Peyer's patch (tissue), 4 donors: Measurements from ENCODE around the gene NUDT16L1.

Experiments
- POLR2A ChIP-seq, 2 donors: fragments of 450-650 bp; IDR thresholded peaks; one replicate each; pipeline ENCODE4 v1.5.1; 2017; ENCODE audit warnings: antibody characterized with exemption in 2 of 2, mild to moderate bottlenecking in 2 of 2, moderate library complexity in 2 of 2
- TF ChIP-seq, protein P1 (sequence below), 6 experiments: fragments of 450-650 bp in 4 of 6; fragments of 200-600 bp in 2 of 6; sonication (generic) in 1 of 6; IDR thresholded peaks; one replicate each; pipeline ENCODE4 v1.5.1; 2017 to 2019; ENCODE audit warnings: antibody characterized with exemption in 6 of 6, mild to moderate bottlenecking in 3 of 6, moderate library complexity in 1 of 6

DNA sequence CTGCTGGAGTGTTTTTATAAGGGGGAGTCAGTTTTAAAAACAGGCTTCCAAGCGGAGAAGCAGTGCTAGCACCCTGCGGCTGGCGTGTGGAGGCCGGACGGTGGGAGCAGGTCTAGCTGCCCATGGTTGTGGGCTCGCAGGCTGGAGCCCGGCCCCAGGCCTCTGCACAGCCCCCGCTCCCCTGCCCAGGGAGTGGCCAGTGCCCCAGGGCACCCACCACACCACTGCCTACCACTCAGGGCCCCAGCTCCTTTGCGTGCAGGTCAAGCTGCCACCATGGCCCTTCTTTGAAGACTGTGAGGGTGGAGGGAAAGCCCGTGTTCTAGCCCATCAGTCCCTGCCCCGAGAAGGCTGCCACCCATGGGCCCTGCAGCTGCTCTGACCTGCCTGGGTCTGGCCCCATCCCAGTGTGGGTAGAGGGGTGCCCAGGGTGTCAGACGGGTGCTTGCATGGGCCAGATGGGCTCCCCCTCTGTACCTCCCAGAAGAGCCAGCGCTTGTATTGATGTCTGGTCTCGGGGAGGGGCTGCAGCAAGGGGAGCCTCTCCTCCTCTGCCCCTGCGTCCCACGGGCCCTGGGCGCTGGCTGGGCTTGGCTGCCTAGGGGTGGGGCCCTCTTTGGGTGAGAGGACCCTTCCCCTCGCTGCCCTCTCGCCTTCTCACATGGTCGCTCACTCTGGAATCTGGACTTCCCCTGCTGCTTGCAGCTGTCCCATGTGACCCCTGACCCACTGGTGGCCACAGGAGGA, 1.5 kb upstream of the NUDT16L1 start:
- TF ChIP-seq, protein P1, sequence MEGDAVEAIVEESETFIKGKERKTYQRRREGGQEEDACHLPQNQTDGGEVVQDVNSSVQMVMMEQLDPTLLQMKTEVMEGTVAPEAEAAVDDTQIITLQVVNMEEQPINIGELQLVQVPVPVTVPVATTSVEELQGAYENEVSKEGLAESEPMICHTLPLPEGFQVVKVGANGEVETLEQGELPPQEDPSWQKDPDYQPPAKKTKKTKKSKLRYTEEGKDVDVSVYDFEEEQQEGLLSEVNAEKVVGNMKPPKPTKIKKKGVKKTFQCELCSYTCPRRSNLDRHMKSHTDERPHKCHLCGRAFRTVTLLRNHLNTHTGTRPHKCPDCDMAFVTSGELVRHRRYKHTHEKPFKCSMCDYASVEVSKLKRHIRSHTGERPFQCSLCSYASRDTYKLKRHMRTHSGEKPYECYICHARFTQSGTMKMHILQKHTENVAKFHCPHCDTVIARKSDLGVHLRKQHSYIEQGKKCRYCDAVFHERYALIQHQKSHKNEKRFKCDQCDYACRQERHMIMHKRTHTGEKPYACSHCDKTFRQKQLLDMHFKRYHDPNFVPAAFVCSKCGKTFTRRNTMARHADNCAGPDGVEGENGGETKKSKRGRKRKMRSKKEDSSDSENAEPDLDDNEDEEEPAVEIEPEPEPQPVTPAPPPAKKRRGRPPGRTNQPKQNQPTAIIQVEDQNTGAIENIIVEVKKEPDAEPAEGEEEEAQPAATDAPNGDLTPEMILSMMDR (IDR thresholded peaks at IDR 0.05): no peak
- no peak for TF ChIP-seq POLR2A (IDR thresholded peaks at IDR 0.05)
